HG02885 (cell line): Measurements from ENCODE around the gene C1orf105.

Source experiments
- ATAC-seq: cut with Tn5 transposase; IDR thresholded peaks from one replicate; pipeline ENCODE4 v1.9.1; 2021; ENCODE audit warnings: mild to moderate bottlenecking; ENCODE audit not compliant: unreplicated experiment, poor library complexity

Gene C1orf105

DNA sequence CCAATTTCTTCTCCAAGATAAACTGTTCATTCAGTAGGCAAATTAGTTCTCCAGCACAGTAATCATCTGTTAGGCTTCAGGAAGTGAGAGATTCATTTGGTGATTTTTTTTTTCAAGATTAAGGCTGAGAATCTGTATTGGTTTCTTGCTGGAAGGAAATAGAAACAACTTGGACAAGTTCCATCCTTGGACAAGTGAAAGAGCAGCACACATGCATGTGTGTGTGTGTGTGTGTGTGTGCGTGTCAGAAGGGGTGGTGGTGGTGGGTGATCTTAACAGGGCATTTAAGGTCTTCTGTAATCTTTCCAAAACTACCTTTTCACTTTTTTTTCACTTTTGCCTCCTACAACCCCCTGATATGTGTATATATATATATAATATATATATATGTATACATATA is 96.6 kb downstream of the C1orf105 start:
- ATAC-seq: no peak

DNA sequence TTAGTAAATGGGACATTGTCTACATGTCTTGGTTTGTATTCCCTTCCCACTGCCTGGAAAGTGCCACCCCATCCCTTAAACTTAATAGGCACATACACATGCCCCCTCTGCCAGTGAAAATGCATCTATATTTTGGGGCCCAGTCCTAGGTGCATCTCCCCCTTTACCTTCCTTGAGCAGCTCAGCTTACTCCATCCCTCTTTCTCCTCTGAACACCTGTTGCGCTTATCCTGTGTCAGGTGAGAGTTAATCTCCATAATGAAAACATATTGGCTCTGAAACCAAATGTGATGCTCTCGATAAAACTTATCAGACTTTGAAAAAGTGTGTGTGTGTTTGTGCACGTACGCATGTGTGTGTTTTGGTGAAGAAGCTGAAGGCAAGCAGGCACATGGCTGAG is 97.1 kb downstream of the C1orf105 start:
- no peak for ATAC-seq
